ENCODE results near the gene AMMECR1. TPM values are rescaled to one million over a fixed set of nuclear protein-coding genes. Genes with fewer than 3 reads are reported as not detected.
"Not testable (repeated sequence)": the region's sequence is repeated elsewhere in the genome, so short reads cannot be mapped to it uniquely, and the experiment has no call there.

Gene AMMECR1
- total RNA-seq: 12.0 TPM

DNA sequence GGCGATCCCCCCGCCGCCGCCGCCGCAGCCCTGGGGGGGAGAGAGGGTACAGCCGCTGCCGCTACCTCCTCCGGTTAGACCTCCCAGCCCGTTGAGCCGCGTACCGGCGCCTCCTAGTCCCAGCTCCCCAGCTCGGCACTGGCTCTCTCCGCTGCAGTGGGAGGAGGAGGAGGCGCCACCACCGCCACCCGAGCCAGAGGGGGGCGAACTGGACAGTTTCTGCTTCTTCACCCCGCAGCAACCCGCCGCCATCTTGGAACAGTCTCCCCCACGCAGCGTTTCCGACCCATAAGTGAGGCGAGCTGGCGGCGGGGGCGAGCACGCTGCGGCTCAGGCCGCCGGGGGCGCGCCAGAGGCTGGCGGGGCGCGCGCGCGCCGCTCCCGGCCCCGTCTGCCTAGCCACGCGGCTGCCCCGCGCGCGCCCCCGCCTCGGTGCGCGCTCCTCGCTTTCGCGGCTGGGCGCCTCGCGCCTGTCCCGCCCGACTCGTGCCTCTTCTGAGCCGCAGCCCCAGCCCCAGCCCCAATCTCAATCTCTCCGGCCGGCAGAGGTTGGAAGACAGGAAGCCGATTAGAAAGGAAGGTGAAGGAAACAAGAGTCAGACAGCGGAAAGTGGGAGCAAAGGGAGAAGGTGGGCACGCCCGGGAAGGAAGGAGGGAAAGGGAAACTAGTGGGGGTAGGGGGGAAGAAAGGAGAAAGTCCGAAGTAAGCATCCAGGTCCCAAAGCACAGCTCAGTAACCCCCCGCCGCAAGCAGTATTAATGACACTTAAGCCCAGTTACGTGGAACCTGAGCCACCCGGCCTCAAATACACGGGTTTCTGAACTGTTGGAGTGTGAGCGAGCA is at the start of gene AMMECR1:
AMMECR1 (minus strand) TSS at position 266 of the 844 bp plus-strand sequence; CDS start at position 252, 14 bp downstream.
- peak; percentile 61 for DNase-seq

DNA sequence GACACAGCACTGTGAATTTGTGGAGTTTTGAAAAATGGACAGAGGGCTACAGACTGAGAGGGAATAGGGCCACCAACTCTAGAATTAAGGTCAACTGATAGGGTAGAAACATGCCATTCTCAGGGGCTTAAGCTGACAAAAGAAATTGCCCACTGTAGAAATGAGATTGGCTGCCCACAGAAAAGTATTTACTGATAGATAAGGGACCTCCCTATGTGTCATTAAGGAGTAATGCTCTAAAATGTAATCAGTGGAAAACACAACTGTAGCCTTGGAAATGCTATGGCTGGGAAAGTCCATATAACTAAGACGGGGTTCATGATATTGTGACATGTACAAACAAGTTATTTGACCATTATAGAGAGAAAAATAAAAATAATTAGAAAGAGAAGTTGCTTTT is 45.4 kb upstream of the AMMECR1 start:
- no peak for DNase-seq

DNA sequence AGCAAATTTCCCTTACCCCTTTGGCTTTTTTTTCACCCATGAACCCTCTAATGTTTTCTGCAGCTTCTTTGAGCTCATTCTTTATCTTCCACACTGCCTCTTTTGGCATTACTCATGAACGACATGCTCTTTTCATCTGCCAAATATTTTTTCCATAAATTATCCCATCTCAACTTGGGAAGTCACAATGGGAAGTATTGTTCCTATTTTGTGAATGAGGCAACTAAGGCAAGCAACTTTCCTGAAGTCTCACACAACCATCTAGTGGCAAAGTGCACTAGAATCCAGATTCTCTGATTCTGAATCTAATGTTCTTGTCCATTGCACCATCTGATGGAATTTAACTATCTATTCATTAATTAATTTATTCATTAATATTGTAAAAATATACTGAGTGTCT is 41.4 kb upstream of the AMMECR1 start:
- peak; percentile 28 for DNase-seq

DNA sequence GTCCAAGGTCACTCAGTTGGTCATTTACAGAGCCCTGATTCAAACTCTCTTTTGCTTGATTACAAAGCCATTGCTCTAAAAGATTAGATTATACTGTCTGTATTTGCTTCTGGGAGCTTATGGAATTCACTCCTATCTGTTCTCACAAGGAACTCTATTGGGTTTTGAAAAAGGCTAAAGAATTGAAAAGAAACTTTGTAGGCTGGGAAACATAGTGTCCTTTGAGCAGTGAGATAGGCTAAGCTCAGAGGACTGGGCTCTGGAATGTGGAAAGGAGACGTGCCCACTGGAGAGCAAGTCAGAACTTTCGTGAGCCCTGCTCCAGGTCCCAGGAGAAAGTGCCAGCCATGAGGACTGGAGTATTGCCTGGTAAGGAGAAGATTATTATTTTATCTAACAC is 40.7 kb upstream of the AMMECR1 start, which contains the start of gene RTL9:
RTL9 (plus strand) TSS at position 301 of the 400 bp plus-strand sequence. CDS start 91,770 bp downstream, outside the sequence.
- no peak for DNase-seq

DNA sequence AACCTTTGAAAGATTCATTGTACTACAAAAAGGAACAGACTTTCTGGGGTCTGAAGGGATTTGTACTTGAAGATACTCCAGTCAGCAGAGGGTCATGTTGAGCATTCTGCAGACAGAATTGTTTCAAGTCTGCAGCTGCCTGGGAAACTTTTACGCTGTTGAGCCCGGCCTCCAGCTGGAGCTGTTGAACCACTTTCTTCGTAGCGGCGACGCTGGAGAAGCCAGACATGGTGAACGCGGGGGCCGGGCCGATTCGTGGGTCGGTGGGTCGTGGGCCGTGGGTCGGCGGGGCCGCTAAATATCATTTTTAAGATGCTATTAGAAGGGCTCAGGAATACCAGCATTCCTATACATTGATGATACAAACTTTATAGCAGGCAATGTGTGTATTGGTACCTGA is 28.8 kb upstream of the AMMECR1 start:
- DNase-seq: no peak

DNA sequence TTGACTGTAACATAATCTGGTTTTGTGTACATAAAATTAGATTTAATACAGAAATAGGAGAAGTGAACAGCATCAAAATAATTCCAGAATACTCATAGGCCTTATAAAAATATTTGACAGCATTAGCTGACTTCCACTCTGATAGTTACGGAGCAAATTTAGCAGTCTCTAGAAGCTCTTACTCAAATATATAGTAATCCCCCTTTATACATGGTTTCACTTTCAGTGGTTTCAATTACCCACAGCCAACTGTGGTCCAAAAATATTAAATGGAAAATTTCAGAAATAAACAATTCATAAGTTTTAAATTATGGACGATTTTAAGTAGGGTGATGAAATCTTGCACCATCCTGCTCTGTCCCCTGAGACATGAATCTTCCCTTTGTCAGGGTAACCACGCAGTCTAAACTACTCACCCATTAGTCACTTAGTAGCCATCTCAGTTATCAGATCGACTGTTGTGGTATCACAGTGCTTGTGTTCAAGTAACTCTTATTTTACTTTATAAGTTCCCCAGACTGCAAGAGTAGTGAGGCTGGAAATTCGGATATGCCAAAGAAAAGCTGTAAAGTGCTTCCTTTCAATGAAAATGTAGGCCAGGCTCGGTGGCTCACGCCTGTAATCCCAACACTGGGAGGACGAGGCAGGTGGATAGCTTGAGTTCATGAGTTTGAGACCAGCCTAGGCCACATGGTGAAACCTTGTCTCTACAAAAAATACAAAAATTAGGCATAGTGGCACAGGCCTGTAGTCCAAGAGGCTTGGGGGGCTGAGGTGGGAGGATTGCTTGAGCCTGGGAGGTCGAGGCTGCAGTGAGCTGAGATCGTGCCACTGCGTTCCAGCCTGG is 23.5 kb upstream of the AMMECR1 start:
- DNase-seq: no peak

DNA sequence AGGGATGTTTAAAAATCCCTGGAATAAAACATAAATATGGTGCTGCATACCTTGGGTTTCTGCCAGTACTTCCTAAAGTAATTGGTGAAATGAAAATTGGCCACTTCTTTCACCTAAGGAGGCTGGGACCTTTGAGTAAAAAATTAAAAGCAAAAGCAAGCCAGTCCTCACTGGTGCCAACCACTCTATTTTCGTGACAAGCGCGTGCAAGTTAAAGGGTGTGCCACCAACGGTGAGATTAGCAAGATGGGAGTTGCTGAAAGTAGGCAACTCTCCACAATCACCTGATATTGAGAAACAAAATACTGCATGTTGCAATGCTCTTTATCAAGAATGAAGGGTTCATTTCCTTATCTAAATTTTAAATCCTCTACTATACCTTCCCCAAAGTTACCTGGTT is 21.1 kb upstream of the AMMECR1 start:
- DNase-seq: no peak

DNA sequence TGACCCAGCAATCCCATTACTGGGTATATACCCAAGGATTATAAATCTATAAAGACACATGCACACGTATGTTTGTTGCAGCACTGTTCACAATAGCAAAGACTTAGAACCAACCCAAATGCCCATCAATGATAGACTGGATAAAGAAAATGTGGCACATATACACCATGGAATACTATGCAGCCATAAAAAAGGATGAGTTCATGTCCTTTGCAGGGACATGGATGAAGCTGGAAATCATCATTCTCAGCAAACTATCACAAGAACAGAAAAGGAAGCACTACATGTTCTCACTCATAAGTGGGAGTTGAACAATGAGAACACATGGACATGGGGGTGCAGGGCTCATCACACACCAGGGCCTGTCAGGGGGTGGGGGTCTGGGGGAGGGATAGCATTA is 15.6 kb upstream of the AMMECR1 start:
- DNase-seq: not testable (repeated sequence)

DNA sequence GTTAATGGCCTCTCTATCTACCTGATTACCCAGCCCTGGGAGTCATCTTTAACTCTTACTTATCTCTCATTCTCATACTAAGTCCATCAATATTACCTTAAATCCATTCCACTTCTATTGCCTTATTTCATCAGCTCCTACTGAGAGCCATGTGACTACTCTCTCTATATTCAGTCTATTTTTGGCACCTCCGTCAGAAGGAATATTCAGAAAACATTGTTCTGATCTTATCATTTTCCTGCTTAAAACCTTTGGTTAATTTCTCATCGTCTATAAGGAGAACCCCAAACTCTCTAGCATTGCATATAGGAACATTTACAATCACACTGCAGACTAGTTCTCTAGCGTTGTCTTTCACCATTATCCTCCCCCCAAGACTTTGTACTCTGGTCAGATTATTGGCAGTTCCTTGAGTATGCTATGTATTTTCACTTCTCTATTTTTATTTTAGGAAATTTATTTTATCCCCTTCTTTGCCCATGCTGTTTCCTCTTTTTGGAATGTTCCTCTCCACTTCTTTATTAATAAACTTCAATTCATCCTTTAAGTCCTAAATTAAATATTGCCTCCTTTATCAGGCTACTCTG is 13.7 kb upstream of the AMMECR1 start:
- DNase-seq: no peak

DNA sequence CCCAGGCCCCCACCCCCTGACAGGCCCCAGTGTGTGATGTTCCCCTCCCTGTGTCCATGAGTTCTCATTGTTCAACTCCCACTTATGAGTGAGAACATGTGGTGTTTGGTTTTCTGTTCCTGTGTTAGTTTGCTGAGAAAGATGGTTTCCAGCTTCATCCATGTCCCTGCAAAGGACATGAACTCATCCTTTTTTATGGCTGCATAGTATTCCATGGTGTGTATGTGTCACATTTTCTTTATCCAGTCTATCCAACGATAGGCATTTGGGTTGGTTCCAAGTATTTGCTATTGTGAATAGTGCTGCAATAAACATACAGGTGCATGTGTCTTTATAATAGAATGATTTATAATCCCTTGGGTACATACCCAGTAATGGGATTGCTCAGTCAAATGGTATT is 10.7 kb upstream of the AMMECR1 start:
- DNase-seq: not testable (repeated sequence)

DNA sequence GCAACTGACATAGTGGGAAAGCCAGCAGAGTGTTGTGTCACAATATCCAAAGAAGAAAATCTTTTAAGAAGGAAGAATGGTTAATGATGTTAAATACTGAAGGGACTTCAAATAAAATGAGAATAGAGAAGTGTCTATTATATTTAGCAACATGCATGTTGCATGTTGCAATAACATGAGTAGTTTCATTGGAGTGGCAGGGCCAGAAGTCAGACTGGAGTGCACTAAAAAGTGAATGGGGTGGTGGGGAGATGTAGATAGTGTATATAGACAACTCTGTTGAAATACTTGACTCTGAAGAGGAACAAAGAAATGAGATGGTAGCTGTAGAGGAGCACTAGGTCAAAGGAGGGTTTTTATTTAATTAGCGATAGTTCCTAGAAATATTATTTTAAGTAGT is 9.5 kb upstream of the AMMECR1 start:
- DNase-seq: no peak

DNA sequence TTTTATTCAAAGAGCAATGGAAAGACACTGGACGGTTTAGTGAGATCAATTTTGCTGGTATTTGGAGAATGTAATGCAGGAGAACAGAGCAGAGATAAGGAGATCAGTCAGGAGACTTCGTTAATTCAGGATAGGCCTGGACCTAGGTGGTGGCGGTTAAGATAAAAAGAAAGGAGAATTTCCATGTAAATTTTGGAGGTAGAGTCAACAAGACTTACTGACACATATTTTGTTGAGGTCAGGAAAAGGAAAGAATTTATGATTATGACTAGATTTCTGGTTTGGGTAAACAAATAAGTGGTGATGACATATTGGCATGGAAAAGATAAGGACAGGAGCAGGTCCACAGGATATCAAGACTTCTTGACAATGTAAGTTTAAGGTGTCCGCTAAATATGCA is 8.8 kb upstream of the AMMECR1 start:
- no peak for DNase-seq

DNA sequence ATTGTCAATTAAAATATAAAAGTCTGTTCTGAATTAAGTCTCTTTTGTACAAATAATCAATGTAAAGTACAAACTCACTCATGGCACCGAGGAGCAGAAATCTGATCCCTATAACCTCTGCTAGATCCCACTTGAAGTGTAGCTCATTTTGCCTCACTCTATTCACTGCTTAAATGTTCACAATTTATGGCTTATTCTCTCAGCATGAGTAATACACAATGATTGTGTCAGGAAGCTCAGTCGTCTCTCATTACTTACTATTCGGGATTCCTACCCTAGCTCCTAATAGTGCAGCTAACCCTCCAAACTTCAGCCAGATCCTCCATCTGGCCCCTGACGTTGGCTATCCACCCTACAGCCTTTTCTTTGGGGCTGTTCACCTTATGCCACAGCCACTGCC is 4.7 kb upstream of the AMMECR1 start:
- no peak for DNase-seq

DNA sequence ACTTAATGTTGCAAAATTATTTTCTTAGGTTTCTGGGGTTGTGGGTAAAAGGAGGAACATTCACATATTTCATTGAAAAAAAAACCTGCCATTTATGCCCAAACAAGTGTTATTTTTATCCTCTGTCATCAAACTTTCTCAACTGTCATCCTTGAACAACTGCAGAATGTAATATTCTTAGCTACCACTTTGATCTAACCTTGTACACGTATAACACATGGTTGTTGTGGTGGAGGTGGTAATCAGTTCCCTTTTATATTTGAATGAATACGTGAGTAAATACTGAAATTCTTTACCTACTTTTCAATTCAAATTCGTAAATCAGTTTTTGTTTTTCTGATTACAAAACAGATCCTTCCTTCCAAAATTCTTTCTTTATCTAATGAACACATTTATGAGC is 3.8 kb upstream of the AMMECR1 start:
- DNase-seq: no peak

DNA sequence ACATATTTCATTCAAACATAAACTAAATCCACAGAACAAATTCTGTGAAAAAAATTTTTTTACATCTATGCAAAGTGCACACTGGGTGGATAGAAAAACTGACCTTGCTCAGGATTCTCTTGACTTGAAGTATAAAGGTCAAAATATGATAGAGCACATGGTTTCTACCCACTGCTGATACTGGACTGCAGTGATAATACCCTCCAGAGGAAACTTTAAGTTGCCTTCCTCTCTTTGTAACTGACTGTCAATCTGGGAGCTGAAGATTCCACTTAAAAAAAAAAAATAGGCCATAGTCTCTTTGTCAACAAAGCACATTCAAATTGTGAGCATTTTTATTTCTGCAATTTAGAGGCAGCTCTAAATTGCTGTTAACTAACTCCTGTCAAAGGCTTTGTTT is 3.2 kb upstream of the AMMECR1 start:
- no peak for DNase-seq

DNA sequence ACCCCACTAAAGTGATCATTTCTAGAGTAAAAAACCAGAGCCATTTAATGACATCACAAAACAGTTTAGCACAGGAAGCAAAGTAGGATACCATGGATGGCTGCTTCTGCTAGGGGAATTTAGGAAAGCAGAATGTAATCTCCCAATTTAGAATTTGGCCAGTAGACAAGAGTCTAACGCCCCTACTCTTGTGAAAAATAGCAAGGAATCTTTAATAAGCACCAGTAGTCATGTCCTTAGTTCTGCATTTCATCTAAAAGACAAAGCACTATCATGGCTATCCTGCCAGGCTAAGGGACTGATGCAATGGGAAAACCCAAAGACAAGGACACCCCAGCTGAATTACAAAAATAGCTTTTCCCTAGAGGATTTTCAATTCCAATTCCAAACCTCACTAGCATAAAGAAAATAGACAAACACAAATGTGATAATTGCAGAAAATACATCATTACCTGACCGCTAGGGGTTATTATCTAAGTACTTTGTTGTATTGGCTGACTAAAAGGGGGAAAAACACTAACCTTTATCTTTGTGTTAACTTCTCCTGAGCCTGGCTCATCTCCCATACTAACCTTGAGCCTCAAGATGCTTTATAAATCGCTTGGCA is 2.6 kb upstream of the AMMECR1 start:
- DNase-seq: no peak

DNA sequence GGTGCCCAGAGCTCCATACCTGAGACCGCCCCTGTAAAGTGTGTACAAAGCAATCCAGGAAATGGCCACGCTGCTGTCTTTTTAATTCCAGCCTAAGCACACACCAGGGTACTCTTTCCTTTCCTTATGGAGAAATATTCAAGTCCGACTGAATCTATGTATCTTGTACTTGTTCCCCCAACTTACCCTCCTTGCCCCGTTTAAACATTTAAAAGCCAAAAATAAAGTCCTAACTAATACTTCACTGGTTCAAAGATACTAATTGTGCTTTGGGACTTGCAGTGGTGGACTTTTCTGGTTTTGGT is 731 bp upstream of the AMMECR1 start:
- no peak for DNase-seq

DNA sequence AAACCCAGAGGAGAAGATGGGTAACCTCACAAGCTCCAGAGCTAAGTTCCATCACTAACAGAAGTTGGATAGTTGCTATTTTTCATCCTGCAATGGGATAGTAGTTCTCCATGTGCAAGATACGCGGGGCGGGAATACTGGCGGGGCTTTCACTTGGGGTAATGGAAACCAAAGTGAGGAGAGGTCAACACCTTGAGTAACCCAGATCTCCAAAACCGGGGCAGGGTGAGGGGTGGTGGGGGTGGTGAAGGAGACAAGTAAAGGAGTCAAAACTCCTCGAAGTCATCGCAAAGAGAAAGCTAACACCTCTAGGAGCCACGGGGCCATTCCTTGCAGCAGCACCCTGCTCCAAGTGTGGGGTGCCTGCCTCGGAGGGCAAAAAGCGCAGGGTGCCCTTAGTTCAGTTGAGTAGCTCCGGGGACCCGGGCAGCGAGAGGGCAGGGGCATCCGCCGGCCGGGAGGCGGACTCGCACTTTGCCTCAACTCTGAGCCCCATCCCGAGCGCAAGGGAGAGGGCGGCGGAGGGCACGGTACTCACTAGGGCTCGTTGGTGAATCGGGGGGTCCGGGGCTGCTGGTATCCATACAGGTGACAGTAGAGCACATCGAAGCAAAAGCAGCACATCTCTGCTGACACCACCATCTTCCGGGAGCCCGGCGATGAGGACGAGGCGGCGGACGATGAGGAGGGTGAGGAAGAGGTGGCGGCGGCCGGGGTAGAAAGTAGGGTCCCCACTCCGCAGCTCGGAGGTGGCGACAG is 645 bp downstream of the AMMECR1 start:
- DNase-seq: no peak

DNA sequence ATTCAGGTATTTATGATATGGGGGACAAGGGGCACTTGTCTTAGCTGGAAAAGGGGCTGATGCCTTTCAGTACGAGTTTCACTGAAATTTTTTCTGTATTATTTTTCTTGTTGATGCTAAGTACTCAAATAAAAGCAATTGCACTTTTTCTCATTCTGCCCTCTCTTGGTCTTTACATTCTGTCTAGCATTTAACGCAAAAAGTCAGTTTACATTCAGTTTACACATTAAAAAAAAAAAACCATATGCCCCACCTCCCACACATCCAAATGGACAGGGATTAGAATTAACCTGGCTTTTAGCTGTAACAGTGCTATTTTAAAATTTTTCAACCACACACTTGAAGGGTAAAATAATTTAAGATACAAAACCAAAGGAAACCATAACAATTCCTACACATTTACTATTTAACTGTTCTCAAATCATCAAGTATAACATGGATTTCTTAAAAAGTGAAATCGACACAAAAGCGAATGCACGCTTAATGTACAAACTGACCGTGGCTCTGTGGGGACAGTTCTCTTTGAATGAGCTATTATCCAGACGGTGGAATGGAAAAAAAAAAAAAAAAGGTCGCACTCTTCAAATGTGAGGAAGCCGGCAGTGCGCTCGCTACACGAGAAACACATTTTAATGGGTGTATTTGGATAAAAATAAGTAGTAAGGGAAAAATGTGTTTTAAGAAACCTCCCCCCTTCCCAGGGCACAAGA is 1.4 kb downstream of the AMMECR1 start:
- DNase-seq: no peak

DNA sequence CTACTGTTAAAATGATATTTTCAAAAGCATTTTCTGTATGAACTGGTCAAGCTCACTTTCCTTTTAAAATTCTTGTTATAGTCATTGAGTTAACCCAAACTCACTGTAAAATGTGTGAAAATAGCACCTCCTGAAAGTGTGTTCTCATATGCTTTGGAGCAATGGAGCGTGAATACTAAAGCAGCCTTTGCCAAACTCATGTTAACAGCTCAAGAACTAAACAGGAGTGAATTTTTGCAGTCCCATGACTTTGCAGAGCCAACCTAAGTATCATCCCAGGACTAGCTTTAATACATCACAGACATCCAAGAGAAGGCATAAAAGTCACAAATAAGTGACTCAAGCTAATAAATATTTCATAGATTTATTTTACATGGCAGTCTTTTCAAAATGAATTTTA is 2.3 kb downstream of the AMMECR1 start:
- no peak for DNase-seq

Measured in skin of body (tissue), 2 donors.